Kidney epithelial cell (primary cell): ENCODE data around the gene BBS9. TPM values are rescaled to one million over a fixed set of nuclear protein-coding genes. Genes with fewer than 3 reads are reported as not detected.

ENCODE experiments used
- DNase-seq: peaks from one replicate; pipeline ENCODE4 v3.0.0-alpha.2; 2010; ENCODE audit warnings: low read depth
- H3K27me3 ChIP-seq: 2 replicates; pipeline ENCODE4 v1.6.0; 2011; ENCODE audit warnings: low read length; ENCODE audit not compliant: control insufficient read depth, insufficient read depth
- H3K36me3 ChIP-seq: 2 replicates; pipeline ENCODE4 v1.5.1; 2011; ENCODE audit warnings: low read length; ENCODE audit not compliant: control insufficient read depth, insufficient read depth
- H3K4me3 ChIP-seq: 2 replicates; pipeline ENCODE4 v1.5.1; 2011; ENCODE audit warnings: low read depth, mild to moderate bottlenecking, control low read depth, low read length
- CTCF ChIP-seq: IDR thresholded peaks from 2 replicates; pipeline ENCODE4 v1.5.1; 2011; ENCODE audit warnings: mild to moderate bottlenecking, moderate library complexity, low read length, control low read depth, inconsistent platforms; ENCODE audit not compliant: insufficient read depth, poor library complexity, severe bottlenecking
- total RNA-seq: library from RNA; depleted of rRNA; stranded (reverse); fragments of >200 nt; gene quantifications from 2 replicates; pipeline ENCODE4 v1.2.3, GENCODE V29; 2015

Gene BBS9
- total RNA-seq, 1 donor from 2014 or later = 20.4 TPM

GRCh38 chr7:33628894-33629293 is 499.5 kb downstream of the BBS9 start:
- Histone ChIP-seq H3K27me3 (no peaks in the 10 kb centered on the region), H3K36me3 (no peaks in the 10 kb centered on the region), H3K4me3 (no peak overlapping the region)
- DNase-seq = no peak
- TF ChIP-seq CTCF = no peak

- no peak for TF ChIP-seq CTCF
- no peak for DNase-seq
- no peaks in the 10 kb centered on the region for H3K27me3 ChIP-seq
- H3K36me3 ChIP-seq = no peaks in the 10 kb centered on the region
- H3K4me3 ChIP-seq = no peak overlapping the region
Observed at GRCh38 chr7:33630359-33630758, 501.0 kb downstream of the BBS9 start.

- no peaks in the 10 kb centered on the region for H3K27me3 ChIP-seq
- no peak for DNase-seq
- no peak for TF ChIP-seq CTCF
- H3K4me3 ChIP-seq = no peak overlapping the region
- H3K36me3 ChIP-seq = no peaks in the 10 kb centered on the region
Observed at GRCh38 chr7:33632322-33632721, 503.0 kb downstream of the BBS9 start.

- DNase-seq = no peak
- Histone ChIP-seq H3K27me3 (no peaks in the 10 kb centered on the region), H3K4me3 (no peak overlapping the region), H3K36me3 (no peaks in the 10 kb centered on the region)
- TF ChIP-seq CTCF = no peak
Observed at GRCh38 chr7:33632840-33633525, 503.6 kb downstream of the BBS9 start.

GRCh38 chr7:33634606-33635005 is 505.2 kb downstream of the BBS9 start:
- Histone ChIP-seq H3K27me3 (no peaks in the 10 kb centered on the region), H3K4me3 (no peak overlapping the region), H3K36me3 (no peaks in the 10 kb centered on the region)
- no peak for DNase-seq
- TF ChIP-seq CTCF = no peak

- TF ChIP-seq CTCF = no peak
- Histone ChIP-seq H3K27me3 (no peaks in the 10 kb centered on the region), H3K4me3 (no peak overlapping the region), H3K36me3 (no peaks in the 10 kb centered on the region)
- DNase-seq = no peak
Observed at GRCh38 chr7:33636359-33636758, 507.0 kb downstream of the BBS9 start.
